ENCODE results near the gene SLAMF6.

DNA sequence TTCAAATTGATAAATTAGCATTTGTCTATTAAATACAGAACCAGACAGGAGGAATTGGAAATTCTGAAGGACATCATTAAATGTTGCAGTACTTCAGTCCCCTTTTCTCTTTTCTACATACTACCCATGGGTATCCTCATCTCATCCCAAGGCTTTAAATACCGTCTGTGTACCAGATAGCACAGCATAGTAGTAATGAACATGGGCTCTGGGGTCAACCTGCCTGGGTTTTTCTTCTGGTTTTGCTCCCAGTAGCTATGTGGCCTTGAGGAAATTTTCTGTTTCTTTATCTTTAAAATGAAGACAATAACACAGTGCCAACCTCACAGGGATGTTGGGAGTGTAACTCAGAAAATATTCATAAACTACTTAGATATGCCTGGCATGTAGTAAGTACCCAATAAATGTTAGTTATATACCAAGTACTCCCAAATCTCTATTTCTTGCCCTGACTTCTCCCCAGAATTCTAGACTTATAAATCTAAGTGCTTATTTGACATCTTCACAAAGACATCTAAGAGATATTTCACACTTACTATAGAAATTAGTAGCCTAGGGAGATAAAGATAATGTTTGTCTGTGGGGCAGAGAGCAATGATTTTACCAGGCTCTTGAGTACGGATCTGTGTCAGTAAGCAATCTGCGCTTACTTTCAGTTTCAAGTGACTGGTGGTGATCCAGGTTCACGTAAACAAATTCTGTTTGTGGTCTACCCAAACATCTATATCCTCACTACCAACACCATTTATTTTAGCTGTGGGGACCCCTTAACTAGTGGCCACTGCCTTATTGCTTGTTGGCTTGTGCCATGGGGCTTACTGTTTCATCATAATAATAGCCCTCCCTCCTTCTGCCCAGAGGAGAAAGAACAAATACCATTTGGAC lies 85.4 kb downstream of the SLAMF6 start:
- no peak for TF ChIP-seq POLR2AphosphoS5 (IDR thresholded peaks at IDR 0.05; ENCODE audit: low read depth, low read length)
- no peak for TF ChIP-seq POLR2A (IDR thresholded peaks at IDR 0.05; ENCODE audit: low read depth, low read length)
- no peak for TF ChIP-seq TAF1 (IDR thresholded peaks at IDR 0.05; ENCODE audit: borderline replicate concordance, low read depth, low read length)

Data from GM12892 (cell line).